ENCODE measurements around the gene TRAF6. TPM values are rescaled to one million over a fixed set of nuclear protein-coding genes. Genes with fewer than 3 reads are reported as not detected.

TRAF6 gene
- total RNA-seq, 1 experiment from 2014 or later, result 9.3 TPM

DNA sequence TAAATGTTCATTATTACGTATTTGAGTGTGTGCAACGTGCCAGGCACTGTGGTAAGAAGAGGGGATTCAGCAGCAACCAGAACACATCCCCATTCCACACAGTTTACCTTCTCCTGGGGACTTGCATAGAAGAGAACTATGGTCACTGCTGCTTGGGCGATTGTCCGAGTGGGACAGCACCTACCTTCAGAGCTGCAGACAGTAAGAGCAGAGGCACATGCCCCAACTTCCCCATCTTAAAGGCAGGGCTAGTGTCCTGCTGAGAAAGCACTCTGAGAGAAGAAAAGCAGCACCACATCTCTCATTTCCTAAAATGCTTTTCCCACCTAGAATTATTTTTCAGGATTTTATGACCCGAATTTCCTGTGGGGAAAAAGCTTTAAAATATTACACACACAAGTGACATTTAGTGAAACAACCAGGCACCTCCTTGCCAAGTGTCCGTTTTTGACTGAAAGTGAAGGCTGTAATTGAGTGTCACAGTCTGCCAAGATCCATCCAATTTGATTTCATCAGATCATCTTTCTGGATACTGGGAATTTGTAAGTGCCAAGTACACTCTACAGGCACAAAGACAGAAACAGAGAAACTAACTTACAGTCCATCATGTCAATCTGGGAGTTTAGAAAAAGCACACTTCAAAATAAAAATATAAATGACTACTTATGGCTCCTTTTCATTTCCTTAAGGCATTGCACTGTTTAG is 24.6 kb downstream of the TRAF6 start:
- H3K36me3 ChIP-seq (ENCODE audit: control insufficient read depth in 1 of 2, insufficient read depth in 2 of 2, low read length in 2 of 2), result peaks cover 0 to 14% of the 10 kb centered on the region in 2 experiments; a peak in 2 of 4 replicates
- H3K27me3 ChIP-seq (ENCODE audit: insufficient read depth, low read length), result no peaks in the 10 kb centered on the region
- BruUV-seq (replicated peaks), result no TSS peak
- no peaks in the 10 kb centered on the region for H3K4me1 ChIP-seq (ENCODE audit: control insufficient read depth in 1 of 2, insufficient read depth in 2 of 2, low read length in 2 of 2)
- no peaks in the 10 kb centered on the region for H3K9me2 ChIP-seq (ENCODE audit: insufficient read depth)
- no peak overlapping the region for H3K4me2 ChIP-seq (ENCODE audit: low read length)
- intact Hi-C loops (cut with micrococcal nuclease), result loop anchor here (10.0 kb wide), 1 partner anchor 871 kb away; the partner anchor contains the start of gene FJX1
- DNase-seq (ENCODE audit: low read depth, low spot score), result no peak
- ChIA-PET RAD21 (ENCODE audit: low non-redundant PET in 1 of 2, low total read pairs in 2 of 2, uncharacterized antibody in 2 of 2, unreplicated experiment in 2 of 2) (no interaction called here), CTCF (no interaction called here), POLR2A (no interaction called here)
- ATAC-seq, result no peak
- TF ChIP-seq, protein P1, sequence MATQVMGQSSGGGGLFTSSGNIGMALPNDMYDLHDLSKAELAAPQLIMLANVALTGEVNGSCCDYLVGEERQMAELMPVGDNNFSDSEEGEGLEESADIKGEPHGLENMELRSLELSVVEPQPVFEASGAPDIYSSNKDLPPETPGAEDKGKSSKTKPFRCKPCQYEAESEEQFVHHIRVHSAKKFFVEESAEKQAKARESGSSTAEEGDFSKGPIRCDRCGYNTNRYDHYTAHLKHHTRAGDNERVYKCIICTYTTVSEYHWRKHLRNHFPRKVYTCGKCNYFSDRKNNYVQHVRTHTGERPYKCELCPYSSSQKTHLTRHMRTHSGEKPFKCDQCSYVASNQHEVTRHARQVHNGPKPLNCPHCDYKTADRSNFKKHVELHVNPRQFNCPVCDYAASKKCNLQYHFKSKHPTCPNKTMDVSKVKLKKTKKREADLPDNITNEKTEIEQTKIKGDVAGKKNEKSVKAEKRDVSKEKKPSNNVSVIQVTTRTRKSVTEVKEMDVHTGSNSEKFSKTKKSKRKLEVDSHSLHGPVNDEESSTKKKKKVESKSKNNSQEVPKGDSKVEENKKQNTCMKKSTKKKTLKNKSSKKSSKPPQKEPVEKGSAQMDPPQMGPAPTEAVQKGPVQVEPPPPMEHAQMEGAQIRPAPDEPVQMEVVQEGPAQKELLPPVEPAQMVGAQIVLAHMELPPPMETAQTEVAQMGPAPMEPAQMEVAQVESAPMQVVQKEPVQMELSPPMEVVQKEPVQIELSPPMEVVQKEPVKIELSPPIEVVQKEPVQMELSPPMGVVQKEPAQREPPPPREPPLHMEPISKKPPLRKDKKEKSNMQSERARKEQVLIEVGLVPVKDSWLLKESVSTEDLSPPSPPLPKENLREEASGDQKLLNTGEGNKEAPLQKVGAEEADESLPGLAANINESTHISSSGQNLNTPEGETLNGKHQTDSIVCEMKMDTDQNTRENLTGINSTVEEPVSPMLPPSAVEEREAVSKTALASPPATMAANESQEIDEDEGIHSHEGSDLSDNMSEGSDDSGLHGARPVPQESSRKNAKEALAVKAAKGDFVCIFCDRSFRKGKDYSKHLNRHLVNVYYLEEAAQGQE (IDR thresholded peaks at IDR 0.05; ENCODE audit: low read depth), result no peak
- TF ChIP-seq POLR2A (IDR thresholded peaks at IDR 0.05; ENCODE audit: borderline replicate concordance, extremely low read depth, insufficient read depth, insufficient read length) (no peak), EZH2phosphoT487 (IDR thresholded peaks at IDR 0.05; ENCODE audit: borderline replicate concordance) (no peak), SRF (IDR thresholded peaks at IDR 0.05; ENCODE audit: low read depth) (no peak), CEBPB (IDR thresholded peaks at IDR 0.05; ENCODE audit: low read depth) (no peak), CBX3 (IDR thresholded peaks at IDR 0.05; ENCODE audit: low read depth) (no peak), YY1 (IDR thresholded peaks at IDR 0.05; ENCODE audit: extremely low read depth, insufficient replicate concordance, low read depth, low read length) (no peak), EGR1 (IDR thresholded peaks at IDR 0.05; ENCODE audit: low read depth) (no peak), EZH2 (IDR thresholded peaks at IDR 0.05) (no peak), ELF1 (IDR thresholded peaks at IDR 0.05; ENCODE audit: borderline replicate concordance, low read depth) (no peak), RAD21 (IDR thresholded peaks at IDR 0.05; ENCODE audit: low read depth) (no peak), POLR2AphosphoS5 (IDR thresholded peaks at IDR 0.05; ENCODE audit: low read depth, low read length) (no peak)
- TF ChIP-seq, protein P2, sequence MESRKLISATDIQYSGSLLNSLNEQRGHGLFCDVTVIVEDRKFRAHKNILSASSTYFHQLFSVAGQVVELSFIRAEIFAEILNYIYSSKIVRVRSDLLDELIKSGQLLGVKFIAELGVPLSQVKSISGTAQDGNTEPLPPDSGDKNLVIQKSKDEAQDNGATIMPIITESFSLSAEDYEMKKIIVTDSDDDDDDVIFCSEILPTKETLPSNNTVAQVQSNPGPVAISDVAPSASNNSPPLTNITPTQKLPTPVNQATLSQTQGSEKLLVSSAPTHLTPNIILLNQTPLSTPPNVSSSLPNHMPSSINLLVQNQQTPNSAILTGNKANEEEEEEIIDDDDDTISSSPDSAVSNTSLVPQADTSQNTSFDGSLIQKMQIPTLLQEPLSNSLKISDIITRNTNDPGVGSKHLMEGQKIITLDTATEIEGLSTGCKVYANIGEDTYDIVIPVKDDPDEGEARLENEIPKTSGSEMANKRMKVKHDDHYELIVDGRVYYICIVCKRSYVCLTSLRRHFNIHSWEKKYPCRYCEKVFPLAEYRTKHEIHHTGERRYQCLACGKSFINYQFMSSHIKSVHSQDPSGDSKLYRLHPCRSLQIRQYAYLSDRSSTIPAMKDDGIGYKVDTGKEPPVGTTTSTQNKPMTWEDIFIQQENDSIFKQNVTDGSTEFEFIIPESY (IDR thresholded peaks at IDR 0.05; ENCODE audit: extremely low read depth, insufficient replicate concordance, low read length), result no peak
- TF ChIP-seq, protein P3, sequence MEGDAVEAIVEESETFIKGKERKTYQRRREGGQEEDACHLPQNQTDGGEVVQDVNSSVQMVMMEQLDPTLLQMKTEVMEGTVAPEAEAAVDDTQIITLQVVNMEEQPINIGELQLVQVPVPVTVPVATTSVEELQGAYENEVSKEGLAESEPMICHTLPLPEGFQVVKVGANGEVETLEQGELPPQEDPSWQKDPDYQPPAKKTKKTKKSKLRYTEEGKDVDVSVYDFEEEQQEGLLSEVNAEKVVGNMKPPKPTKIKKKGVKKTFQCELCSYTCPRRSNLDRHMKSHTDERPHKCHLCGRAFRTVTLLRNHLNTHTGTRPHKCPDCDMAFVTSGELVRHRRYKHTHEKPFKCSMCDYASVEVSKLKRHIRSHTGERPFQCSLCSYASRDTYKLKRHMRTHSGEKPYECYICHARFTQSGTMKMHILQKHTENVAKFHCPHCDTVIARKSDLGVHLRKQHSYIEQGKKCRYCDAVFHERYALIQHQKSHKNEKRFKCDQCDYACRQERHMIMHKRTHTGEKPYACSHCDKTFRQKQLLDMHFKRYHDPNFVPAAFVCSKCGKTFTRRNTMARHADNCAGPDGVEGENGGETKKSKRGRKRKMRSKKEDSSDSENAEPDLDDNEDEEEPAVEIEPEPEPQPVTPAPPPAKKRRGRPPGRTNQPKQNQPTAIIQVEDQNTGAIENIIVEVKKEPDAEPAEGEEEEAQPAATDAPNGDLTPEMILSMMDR (IDR thresholded peaks at IDR 0.05 in 2 of 3, conservative IDR thresholded peaks at IDR 0.05 in 1 of 3; ENCODE audit: borderline replicate concordance in 1 of 3, insufficient read depth in 1 of 3, low read depth in 2 of 3, low read length in 2 of 3), result no peak
- TF ChIP-seq, protein P4, sequence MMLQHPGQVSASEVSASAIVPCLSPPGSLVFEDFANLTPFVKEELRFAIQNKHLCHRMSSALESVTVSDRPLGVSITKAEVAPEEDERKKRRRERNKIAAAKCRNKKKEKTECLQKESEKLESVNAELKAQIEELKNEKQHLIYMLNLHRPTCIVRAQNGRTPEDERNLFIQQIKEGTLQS (IDR thresholded peaks at IDR 0.05), result no peak
- no peak overlapping the region for H2AFZ ChIP-seq (ENCODE audit: low read depth, low read length, poor library complexity, severe bottlenecking)
- no peaks in the 10 kb centered on the region for H3K79me2 ChIP-seq (ENCODE audit: insufficient read depth, low read length)
- no peaks in the 10 kb centered on the region for H3K9me3 ChIP-seq (ENCODE audit: control insufficient read depth in 1 of 2, insufficient read depth in 1 of 2, low read depth in 1 of 2, low read length in 2 of 2)
- no peak overlapping the region for H3K27ac ChIP-seq (ENCODE audit: low read depth, low read length)
- H3K9ac ChIP-seq (ENCODE audit: low read length), result no peak overlapping the region
- H4K20me1 ChIP-seq (ENCODE audit: insufficient read depth), result no peaks in the 10 kb centered on the region
- H3K4me3 ChIP-seq (replicated peaks in 1 of 2; ENCODE audit: low read depth in 1 of 2, low read length in 2 of 2), result no peak overlapping the region

Data from HCT116 (cell line).